HG02840 (cell line): Measurements from ENCODE around the gene EFHD2.
"Not testable (repeated sequence)": the region's sequence is repeated elsewhere in the genome, so short reads cannot be mapped to it uniquely, and the experiment has no call there.

Experiments
- ATAC-seq: cut with Tn5 transposase; IDR thresholded peaks from one replicate; pipeline ENCODE4 v1.9.1; 2021; ENCODE audit warnings: mild to moderate bottlenecking, moderate library complexity, moderate number of reproducible peaks; ENCODE audit not compliant: unreplicated experiment, low FRiP score

Gene EFHD2, protein sequence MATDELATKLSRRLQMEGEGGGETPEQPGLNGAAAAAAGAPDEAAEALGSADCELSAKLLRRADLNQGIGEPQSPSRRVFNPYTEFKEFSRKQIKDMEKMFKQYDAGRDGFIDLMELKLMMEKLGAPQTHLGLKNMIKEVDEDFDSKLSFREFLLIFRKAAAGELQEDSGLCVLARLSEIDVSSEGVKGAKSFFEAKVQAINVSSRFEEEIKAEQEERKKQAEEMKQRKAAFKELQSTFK

DNA sequence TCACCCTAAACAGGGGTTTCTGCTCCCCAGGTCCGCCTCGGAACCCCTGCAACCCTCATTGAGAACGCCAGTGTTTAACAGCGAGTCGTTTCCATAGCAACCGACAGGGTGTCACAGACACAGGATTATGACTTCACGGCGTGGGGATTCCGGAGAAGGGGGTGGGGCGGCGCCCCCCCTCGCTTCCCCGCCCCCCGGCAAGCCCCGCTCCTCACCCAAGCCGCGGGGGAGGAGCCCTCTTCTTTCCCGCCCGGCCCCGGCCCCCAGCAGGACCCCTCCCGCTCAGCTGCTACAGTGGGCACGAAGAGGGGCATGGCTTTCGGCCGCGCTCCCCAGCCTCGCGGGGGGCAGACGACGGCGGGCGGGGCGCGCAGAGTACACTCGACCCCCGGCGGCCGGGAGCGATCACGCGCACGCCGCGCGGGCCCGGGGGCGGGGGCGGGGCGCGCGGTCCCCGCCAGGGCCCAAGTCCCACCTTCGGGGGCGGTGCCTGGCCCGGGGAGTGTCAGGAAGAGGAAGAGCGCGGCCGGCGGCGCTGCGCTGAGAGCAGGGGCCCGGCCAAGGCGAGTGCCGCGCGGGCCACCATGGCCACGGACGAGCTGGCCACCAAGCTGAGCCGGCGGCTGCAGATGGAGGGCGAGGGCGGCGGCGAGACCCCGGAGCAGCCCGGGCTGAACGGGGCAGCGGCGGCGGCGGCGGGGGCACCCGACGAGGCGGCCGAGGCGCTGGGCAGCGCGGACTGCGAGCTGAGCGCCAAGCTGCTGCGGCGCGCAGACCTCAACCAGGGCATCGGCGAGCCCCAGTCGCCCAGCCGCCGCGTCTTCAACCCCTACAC, at the start of gene EFHD2:
TSS of gene EFHD2 (plus strand) at position 501 of the 835 bp plus-strand sequence. CDS start at position 585, 84 bp downstream.
- ATAC-seq = peak; percentile 74

DNA sequence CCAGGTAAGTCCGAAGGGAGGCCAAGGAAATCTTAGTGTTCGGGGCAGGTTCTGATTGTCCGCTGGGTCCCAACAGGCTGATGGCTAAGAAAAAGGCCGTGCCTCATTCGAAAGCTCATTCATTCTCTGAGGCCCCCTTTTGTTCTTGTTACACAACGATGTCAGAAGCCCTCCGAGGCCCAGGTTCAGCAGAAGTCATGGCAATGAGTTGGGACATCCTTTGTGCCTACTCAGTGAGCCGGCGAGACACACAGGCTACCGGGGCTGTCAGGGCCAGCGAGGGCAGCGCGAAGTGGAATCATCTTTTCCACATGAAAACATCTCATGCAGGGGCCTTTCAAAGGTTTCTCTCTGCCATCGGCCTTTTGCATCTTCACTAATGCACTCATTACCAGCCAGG, 49.0 kb upstream of the EFHD2 start:
- no peak for ATAC-seq

DNA sequence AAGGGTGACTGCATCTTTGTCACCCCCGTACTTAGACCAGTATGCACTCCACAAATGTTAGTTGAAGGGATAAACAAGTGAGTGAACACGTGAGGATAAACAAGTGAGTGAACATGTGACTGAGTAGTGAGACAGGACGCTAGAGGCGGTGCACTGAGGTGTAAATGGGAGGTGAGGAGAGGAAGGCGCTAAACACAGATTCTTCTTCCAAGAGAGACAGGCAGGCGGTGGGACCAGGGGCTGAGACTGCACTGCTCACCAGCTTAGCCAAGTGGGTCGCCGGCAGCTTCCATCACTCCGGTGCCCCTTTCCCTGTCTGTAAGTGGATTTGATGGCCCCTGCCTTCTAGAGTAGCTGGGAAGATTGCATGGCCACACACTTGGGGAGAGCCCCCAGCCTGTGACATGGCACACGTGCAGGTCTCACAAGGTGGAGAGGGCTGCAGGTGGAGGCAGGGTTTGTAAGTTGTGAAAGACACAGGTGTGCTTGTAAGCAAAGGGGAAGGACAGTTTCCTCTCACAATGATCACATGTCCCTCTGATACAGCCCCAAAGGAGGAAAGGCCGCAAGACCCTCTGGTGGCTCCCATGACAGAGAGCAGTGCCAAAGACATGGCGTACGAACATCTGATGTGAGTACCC, 47.5 kb upstream of the EFHD2 start:
- ATAC-seq = no peak

DNA sequence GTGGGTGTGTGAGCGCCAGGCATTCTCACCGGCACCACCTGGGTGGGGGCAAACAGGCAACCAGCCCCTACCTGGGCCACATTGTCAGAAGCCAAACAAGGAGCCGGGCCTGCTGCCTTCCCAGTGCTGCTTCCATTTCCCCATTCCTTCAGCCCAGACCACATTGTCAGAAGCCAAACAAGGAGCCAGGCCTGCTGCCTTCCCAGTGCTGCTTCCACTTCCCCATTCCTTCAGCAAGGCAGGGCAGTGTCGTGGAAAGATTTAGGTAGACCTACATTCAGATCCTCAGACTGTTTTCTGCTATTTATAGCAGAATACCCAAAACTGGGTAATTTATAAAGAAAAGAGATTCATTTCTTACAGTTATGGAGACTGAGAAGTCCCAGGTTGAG, 47.0 kb upstream of the EFHD2 start:
- ATAC-seq = no peak

DNA sequence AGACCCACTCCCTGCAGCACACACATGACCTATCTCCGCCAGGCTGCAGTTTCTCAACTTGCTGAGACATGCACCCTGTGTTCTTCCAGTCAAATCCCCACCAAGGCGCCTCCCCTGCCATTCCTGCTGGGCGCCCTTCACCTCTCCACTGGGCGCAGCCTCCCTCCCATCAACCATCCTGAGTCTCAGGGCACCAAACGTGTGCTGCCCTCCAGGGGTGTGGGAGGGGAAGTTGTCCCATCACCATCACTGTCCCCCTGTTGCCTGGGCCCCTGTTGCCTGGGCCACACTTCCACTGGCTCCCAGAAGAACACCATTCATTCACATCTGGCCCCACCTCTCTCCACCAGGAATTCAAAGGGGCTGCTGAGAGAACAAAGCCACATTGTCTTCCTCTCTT, 44.9 kb upstream of the EFHD2 start:
- no peak for ATAC-seq

DNA sequence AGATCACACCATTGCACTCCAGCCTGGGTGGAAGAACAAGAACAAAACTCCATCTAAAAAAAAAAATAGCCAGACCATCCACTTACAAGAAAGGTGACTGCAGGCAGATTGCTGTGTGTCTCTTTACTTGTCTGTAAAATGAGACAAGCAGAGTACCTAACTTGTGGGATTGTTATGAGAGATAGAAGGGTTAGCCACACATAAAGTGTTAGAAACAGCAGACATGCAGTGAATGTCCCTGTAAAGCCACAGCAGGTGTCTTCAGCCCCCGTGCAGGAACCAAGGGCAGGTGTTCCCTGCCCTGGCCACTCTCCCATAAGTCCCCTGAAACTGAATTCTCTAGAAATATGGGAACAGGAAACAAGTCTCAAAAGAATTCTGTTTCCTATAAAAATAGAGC, 40.8 kb upstream of the EFHD2 start:
- no peak for ATAC-seq

DNA sequence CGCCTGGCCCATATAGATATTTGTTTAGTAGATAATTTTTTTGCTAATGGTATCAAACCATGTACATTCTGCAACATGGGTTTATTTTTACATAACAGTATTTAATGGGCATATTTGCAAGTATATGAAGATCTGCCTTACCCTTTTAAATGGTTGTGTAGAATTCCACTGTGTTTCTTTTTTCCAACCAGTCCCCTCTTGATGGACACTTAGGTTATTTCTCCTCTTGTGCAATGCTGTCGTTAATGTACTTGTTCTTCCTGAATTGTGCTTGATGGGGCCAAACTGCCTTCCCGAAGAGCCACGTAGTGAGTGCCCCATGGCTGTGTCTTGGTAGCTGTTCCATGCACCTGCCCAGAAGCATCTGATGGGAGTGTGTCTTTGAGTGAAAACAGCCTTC, 39.4 kb upstream of the EFHD2 start:
- ATAC-seq = no peak

DNA sequence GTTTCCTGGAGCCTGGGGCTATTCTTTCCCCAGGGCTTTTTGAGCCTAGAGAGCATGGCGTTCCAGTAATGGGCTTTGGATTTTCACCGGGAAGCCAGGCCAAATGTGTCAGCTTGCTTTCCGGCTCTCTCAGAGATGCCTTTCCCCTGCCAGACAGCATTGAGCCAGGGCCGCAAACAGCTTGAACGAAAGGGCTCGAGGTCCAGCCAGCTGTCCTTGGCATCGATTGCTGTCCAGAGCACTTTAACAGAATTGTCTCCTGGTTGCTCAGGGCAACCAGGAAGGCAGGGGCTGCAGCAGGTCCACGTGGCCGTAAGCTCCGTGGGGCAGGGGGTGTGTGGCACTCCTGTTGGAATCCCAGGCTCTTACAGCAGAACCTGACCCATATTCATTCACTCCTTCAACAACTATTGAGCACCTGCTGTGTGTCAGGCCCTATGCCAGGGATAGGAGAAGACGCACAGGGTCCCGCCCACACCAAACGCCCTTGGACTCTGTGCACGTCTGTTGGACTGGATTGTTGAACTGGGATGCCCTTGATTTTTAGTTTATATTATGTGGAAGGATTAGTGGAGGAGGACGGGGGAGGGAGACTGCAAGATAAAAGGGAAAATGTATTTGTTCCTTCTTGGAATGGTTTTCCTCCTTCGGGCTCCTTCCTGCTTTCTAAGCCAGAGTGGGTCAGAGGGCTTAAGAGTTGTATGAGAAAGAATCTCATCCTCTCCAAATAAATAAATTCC, 38.7 kb upstream of the EFHD2 start:
- no peak for ATAC-seq

DNA sequence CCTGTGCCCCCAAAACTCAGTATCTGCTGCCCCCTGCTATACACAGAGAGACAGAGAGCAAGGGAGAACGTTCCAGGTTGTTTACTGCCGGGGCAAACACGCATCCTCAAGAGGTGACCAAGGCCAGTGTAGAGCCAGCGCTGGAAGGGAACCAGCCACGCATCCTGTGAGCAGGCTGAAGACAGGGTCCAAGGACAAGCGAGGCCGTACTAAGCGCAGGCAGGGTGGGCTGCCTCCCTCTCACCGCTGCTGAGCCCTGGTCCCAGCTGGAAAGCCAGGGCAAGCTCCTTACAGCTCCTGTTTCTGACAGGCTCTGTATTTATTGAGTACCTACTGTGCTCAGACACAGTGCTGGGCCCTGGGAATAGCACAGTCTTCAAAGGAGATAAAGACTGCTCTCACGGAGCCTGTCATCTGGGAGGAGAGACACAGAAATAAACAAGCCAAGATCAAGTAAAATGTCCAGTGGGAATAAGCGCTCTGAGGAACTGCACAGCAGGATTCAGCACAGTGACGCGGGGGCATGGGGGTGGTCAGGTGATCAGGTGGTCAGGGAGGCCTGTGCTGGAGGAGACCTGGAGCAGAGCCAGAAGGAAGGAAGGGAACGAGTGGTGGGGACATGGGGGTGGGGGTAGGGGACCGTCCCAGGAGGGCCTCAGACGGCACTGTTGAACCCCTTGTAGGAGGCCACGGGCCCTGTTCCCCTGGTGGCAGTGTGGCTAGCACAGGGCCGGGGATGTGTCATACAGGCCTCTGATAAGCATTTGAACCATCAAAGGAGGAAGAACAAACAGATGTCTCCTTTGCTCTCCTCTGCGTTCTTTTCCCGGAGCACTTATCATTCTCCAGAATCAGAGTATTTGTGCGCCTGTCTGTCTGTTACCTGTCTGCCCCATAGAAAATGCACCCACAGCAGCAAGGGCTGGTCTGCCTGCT, 37.8 kb upstream of the EFHD2 start:
- no peak for ATAC-seq

DNA sequence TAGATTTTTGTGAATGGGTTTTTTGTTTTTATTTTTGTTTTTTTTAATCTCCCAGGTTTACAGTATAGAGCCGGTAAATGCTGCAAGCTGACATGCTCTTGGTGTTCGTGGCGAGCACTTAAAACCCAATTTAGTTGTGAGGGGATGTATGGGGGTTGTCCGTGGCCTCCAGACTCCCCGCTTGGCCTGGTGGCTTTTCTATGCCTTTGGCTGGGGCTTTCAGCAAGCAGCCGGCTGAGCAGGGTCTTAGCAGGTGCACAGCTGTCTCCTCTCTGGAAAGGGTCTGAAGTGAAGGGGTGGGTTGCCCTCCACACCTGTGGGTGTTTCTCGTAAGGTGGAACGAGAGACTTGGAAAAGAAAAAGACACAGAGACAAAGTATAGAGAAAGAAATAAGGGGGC, 31.0 kb upstream of the EFHD2 start:
- ATAC-seq = no peak

DNA sequence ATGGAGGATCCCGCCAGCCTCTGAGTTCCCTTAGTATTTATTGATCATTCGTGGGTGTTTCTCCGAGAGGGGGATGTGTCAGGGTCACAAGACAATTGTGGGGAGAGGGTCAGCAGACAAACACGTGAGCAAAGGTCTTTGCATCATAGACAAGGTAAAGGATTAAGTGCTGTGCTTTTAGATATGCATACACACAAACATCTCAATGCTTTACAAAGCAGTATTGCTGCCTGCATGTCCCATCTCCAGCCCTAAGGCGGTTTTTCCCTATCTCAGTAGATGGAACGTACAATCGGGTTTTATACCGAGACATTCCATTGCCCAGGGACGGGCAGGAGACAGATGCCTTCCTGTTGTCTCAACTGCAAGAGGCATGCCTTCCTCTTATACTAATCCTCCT, 30.5 kb upstream of the EFHD2 start:
- not testable (repeated sequence) for ATAC-seq

DNA sequence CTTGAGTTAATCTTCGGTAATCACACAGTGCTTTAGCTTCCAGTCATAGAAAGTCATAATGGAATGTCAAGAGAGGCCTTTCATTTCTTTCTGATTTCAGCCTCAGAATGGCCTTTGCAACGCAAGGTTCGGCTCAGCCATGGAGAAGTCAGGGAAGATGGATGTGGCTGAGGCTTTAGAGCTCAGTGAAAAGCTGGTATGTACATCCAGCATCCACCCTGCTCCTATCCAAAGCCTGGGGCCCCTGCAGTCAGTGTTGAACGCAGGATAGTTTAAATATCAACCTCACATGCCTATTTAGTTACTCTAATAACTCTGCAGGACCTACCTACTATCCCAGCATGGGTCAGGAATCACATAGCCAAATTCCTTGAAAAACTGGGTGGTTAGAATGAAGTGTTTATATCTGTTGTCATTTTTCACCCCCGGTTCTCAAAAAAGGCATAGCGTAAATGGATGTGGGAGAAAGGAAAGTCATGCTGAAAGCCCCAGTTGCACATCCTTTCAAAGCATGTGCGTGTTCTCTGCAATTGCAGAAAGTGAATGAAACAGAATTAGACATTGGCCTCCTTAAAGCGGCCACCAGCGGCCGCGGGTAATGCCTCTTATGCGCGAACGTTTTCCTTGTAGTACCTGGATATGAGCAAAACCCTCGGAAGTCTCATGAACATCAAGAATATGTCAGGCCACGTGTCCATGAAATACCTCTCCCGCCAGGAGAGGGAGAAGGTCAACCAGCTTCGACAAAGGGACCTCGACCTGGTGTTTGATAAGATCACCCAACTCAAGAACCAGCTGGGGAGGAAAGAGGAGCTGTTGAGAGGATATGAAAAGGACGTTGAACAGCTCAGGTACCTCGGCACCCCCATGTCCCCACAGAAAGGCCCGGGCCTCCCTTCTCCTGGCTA, 28.8 kb upstream of the EFHD2 start:
- ATAC-seq = no peak

DNA sequence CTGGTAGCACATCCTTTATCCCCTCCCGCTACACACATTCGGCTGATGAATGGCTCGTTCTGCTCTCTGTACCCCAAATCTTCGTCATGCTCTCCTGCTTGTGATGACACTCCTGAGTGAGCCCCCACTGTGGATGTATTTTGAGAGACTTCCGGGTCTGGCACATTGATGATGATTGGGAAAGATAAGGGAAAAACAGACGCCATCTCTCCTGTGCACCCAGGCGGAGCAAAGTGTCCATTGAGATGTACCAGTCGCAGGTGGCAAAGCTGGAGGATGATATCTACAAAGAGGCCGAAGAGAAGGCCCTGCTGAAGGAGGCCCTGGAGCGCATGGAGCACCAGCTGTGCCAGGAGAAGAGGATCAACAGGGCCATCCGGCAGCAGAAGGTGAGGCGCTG, 27.9 kb upstream of the EFHD2 start:
- no peak for ATAC-seq

DNA sequence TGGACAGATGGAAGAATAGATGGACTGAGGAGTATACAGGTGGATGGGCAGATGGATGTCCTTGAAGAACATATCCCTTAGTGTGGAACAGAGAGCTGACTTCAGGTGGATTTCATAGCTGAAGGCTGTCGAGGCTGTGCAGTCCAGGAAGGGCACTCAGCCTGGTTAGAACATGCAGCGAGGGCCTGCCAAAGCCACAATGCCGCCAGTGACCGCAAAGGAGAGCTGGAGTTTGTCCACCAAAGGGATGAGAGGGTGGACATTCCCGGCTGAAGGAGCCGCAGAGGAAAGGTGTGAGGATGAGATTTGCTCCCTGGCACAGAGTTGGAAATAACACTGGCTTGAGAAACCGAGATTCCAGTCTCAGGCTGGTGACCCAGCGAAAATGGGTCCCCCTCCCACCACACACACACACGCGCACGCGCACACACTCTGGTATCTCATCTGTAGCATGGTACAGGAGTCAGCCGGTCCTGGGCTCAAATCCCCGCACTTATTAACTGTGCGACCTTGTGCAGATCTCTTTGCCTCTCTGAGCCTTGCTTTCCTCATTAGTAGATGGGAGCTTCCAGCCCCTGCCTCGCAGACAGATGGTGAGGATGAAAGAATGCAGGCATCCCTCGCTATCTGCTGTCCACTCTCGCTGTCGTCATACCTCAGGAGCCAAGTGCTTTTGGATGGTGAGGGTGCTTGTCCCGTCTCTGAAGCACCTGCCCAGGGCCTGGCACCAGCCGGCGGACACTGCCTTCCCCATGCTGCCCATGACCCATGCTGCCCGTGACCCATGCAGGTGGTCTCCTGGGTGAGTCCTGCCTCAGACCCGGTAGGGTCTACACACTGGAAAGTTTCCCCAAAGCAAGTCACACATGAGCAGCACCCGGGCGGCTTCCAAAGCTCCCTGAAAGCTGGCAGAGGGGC, 26.8 kb upstream of the EFHD2 start:
- ATAC-seq = no peak

DNA sequence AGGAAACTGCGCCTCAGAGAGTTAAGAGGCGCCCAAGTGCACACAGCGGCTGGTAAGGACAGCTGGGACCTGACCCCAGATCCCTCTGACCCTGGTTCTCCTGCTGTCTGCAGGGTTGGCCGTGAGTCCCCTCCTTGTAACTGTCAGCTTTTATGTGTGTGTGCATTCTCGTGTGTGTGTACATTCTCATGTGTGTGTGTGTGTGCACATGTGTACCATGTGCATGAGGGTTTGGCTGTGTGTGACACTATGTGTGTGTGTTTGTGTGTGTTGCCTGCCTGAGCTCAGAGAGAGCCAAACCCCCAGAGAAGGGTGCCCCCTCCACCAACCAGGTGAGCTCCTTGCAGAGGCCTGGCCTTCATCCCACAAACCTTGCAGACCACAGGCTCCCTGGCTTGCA, 25.9 kb upstream of the EFHD2 start:
- ATAC-seq = no peak

DNA sequence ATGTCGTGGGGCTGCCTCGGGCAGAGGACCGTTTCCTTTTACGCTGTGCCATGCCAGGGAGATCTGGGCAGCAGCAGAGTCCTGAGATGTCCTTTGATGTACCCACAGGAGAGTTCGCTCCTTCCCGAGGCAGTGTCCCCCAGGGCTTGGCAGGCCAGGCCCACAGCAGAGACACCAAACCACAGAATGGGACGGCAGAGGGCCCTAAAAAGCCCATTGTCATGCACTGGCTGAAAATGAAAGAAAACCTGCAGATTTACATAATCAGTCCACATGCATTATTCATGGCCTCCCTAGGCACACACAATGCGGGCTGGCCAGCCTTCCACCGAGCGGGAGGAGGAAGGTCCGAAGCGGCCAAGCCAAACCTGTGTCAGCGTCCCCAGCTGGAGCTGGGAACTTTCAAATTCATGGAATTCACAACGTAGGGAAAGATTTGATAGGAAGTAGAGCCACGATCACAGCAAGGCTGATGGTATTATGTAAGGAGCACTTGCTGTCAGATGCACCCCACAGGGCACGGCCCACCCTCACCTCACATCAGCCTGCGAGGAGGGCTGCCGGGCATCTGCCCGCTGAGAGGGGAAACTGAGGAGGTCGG, 25.3 kb upstream of the EFHD2 start:
- ATAC-seq = no peak

DNA sequence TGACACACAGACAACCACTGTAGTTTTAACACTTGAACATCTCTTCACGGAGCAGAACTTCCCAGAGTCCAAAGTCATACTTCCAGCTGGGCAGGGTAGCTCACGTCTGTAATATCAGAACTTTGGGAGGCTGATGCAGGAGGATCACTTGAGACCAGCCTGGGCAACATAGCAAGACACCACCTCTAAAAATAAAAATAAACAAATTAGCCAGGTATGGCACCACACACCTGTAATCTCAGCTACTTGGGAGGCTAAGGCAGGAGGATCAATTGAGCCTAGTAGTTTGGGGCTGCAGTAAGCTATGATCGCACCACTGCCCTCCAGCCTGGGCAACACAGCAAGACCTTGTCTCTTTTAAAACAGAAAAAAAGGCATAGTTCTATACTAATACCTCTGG, 24.3 kb upstream of the EFHD2 start:
- no peak for ATAC-seq
